ENCODE data around the gene ITGA1.

DNA sequence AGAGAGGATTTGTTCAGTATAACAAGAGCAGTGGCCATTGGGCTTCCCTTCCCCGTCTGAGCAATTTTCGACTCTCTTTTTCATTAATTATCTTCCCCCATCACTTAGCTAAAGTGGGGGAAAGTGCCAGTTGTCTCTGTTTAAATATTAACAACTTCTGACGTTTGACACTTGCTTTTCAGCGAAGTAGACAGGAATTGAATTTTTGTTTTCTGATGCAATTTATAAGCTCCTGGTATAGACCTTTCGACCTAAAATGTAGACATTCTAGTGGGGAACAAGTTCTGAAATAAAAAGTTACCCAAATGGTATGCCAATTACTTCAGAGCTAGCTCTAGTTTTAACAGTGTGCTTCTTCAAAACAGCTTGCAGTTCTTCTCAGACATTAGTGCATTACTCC lies 100.6 kb downstream of the ITGA1 start:
- TF ChIP-seq, protein P1, sequence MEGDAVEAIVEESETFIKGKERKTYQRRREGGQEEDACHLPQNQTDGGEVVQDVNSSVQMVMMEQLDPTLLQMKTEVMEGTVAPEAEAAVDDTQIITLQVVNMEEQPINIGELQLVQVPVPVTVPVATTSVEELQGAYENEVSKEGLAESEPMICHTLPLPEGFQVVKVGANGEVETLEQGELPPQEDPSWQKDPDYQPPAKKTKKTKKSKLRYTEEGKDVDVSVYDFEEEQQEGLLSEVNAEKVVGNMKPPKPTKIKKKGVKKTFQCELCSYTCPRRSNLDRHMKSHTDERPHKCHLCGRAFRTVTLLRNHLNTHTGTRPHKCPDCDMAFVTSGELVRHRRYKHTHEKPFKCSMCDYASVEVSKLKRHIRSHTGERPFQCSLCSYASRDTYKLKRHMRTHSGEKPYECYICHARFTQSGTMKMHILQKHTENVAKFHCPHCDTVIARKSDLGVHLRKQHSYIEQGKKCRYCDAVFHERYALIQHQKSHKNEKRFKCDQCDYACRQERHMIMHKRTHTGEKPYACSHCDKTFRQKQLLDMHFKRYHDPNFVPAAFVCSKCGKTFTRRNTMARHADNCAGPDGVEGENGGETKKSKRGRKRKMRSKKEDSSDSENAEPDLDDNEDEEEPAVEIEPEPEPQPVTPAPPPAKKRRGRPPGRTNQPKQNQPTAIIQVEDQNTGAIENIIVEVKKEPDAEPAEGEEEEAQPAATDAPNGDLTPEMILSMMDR (IDR thresholded peaks at IDR 0.05), result no peak
- TF ChIP-seq POLR2A (IDR thresholded peaks at IDR 0.05) (no peak), POLR2AphosphoS5 (IDR thresholded peaks at IDR 0.05; ENCODE audit: insufficient read depth in 1 of 2, low read depth in 1 of 2) (no peak)

Measured in vagina (tissue), 2 donors.